Measurements from ENCODE around the gene KSR1. TPM values are rescaled to one million over a fixed set of nuclear protein-coding genes. Genes with fewer than 3 reads are reported as not detected.
"Not testable (repeated sequence)": the region's sequence is repeated elsewhere in the genome, so short reads cannot be mapped to it uniquely, and the experiment has no call there.

Gene KSR1
- total and polyA plus RNA-seq, 9 of the 15 experiments (the other 6 are each of a cell fraction or from before 2014, with no cell fraction given) = 1.4 to 51.7 (median 18.4) TPM

DNA sequence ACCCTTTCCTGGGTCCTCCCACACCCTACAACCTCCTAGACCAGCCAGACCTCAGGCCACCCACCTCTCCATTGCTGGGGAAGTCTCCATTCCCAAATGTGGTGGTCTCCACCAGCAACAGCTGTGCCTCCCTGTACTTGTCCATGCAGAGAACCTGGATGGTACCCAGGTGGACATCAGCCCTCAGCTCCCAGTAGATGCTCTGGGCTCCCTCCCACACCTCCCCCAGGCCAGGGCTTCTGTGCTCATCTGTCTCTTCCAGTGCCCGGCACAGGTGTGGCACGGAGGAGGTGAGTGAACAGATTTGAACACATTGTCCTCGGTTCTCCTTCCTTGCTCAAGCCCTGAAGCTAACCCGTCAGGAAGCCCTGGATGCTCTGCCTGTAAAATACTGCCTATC, 209.3 kb downstream of the KSR1 start (continued):
- TF ChIP-seq, protein P1, sequence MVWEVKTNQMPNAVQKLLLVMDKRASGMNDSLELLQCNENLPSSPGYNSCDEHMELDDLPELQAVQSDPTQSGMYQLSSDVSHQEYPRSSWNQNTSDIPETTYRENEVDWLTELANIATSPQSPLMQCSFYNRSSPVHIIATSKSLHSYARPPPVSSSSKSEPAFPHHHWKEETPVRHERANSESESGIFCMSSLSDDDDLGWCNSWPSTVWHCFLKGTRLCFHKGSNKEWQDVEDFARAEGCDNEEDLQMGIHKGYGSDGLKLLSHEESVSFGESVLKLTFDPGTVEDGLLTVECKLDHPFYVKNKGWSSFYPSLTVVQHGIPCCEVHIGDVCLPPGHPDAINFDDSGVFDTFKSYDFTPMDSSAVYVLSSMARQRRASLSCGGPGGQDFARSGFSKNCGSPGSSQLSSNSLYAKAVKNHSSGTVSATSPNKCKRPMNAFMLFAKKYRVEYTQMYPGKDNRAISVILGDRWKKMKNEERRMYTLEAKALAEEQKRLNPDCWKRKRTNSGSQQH (CRISPR knock-in tag; IDR thresholded peaks at IDR 0.05) = no peak
- no peak for TF ChIP-seq CCNT2 (IDR thresholded peaks at IDR 0.05; ENCODE audit: borderline replicate concordance, extremely low read depth, insufficient read length, low read depth, low read length)
- no peak for TF ChIP-seq YY1 (IDR thresholded peaks at IDR 0.05; ENCODE audit: borderline replicate concordance in 1 of 3, control insufficient read depth in 1 of 3, extremely low read depth in 1 of 3, insufficient read depth in 3 of 3, insufficient read length in 1 of 3, insufficient replicate concordance in 2 of 3, low read depth in 1 of 3, low read length in 2 of 3)
- TF ChIP-seq DPF2 (IDR thresholded peaks at IDR 0.05) = no peak
- TF ChIP-seq ZNF174 (CRISPR knock-in tag; IDR thresholded peaks at IDR 0.05) = no peak
- no peak for TF ChIP-seq ZBTB7A (IDR thresholded peaks at IDR 0.05; ENCODE audit: borderline replicate concordance, control insufficient read depth, low read depth, low read length)
- TF ChIP-seq STAT5A (IDR thresholded peaks at IDR 0.05; ENCODE audit: borderline replicate concordance, low read length) = no peak
- no peak for TF ChIP-seq MLX (CRISPR knock-in tag; conservative IDR thresholded peaks at IDR 0.05)

- H3K9me3 ChIP-seq (replicated peaks; ENCODE audit: control insufficient read depth, insufficient read depth, low read depth, low read length); FAIRE-seq; ATAC-seq; H3K9ac ChIP-seq (ENCODE audit: insufficient read depth in 1 of 2, low read depth in 2 of 2, low read length in 2 of 2); H3K4me1 ChIP-seq (replicated peaks in 1 of 2; ENCODE audit: control insufficient read depth in 2 of 2, insufficient read depth in 2 of 2, low read length in 2 of 2); intact Hi-C loops (cut with micrococcal nuclease); H3K79me2 ChIP-seq (ENCODE audit: control insufficient read depth, insufficient read depth, low read length); H4K20me1 ChIP-seq (replicated peaks; ENCODE audit: control insufficient read depth, insufficient read depth, low read length); DNase-seq (ENCODE audit: extremely low read depth in 1 of 4, low spot score in 3 of 4); H3K36me3 ChIP-seq (ENCODE audit: control insufficient read depth, insufficient read depth, low read length); H3K27ac ChIP-seq (ENCODE audit: extremely low read depth, low read depth, low read length); BruUV-seq (replicated peaks); H3K4me3 ChIP-seq; H3K4me2 ChIP-seq (ENCODE audit: insufficient read depth, low read length); H2AFZ ChIP-seq (ENCODE audit: low read depth, low read length); CTCF ChIA-PET (ENCODE audit: low intra/inter-chr PET ratio); H3K9me1 ChIP-seq (ENCODE audit: control insufficient read depth, insufficient read depth, low read length): not testable (repeated sequence)
- in situ Hi-C loops (cut with MboI) = loop anchor here (10.0 kb wide), 1 partner anchor 79 kb away; no protein-coding TSS in a partner anchor
- 0% methylated on average over 6 of the region's 6 CpGs for WGBS (ENCODE audit: insufficient coverage, low coverage, missing lambda C conversion rate)
- POLR2A ChIA-PET = interaction anchor here (0.5 to 0.7 kb wide), 2 partner anchors 12 to 321 kb away, joined by 3 to 4 read pairs; no protein-coding TSS in a partner anchor
- peaks cover 0 to 26% of the 10 kb centered on the region in 2 experiments; a peak in 3 of 5 replicates for H3K27me3 ChIP-seq (ENCODE audit: control insufficient read depth in 2 of 2, insufficient read depth in 2 of 2, low read length in 2 of 2)
Measured at GRCh38 chr17:27666270-27666669, 210.0 kb downstream of the KSR1 start.
